GM19023 (cell line): Measurements from ENCODE around the gene HAPLN1.

Source experiments
- ATAC-seq: cut with Tn5 transposase; IDR thresholded peaks from one replicate; pipeline ENCODE4 v1.9.1; 2021; ENCODE audit warnings: mild to moderate bottlenecking, moderate library complexity; ENCODE audit not compliant: unreplicated experiment

HAPLN1 gene

GRCh38 chr5:83645936-83646335 lies 74.7 kb downstream of the HAPLN1 start:
- ATAC-seq = no peak

- ATAC-seq = no peak
Measured at GRCh38 chr5:83644301-83644700, 76.4 kb downstream of the HAPLN1 start.

GRCh38 chr5:83641946-83642345 lies 78.7 kb downstream of the HAPLN1 start:
- ATAC-seq = no peak

DNA sequence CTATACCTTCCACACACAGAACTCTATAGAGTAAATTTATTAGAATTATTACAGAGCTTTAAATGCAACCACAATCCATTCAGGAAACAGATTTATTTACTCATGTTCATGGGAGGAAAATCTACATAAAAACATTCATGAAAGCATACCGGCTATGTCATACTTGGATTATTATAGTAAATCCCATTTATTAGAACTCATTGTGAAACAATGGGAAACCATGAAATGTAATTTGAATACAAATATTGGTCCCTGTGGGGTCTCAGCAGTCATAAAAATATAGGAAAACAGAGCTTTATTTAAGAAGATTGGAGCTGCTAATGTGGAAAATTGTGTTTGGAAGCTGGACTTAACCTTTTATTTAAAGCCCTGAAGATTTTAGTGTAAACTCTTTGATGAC lies 80.7 kb downstream of the HAPLN1 start:
- no peak for ATAC-seq

- no peak for ATAC-seq
Measured at GRCh38 chr5:83636156-83636555, 84.5 kb downstream of the HAPLN1 start.

- no peak for ATAC-seq
Measured at GRCh38 chr5:83633285-83633684, 87.4 kb downstream of the HAPLN1 start.

DNA sequence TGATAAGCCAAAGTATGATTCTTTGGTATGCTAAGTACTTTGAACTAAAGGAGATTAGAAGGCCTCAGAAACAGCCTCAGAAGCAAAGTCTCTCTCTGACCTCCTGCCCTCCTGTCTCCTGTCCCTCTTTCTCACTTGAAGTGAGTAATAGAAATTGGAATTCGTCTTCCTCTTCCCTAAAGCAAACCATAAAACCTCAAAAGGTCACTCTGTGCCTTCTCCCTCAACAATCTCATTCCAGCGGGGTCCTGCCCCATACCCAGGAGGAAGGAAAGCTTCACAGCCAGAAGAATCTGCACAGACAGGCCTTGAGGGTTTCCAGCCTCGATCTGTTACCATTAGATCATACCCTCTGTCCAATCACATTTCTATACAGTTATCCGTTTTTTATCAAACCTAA lies 87.8 kb downstream of the HAPLN1 start:
- ATAC-seq = no peak

- ATAC-seq = no peak
Measured at GRCh38 chr5:83628360-83628759, 92.3 kb downstream of the HAPLN1 start.

DNA sequence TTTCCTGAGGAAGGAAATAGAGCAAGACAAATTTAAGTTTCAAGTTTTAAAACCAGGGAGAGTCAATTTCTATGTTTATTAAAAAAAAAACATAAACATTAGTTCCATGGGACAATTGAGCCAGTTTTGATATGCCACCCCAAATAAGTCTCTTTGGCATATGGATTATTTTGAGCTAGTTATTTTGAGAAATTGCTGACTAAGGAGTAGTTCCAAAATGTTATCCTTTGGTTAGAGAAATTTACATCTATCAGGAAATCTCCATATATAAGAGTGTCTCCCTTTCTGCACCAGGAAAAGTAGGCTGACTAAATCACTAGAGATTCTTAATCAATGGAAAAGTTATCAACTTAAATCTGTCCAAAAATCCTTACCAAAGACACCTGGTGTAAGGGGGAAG lies 105.8 kb downstream of the HAPLN1 start:
- ATAC-seq = no peak

GRCh38 chr5:83608122-83608521 lies 112.5 kb downstream of the HAPLN1 start:
- no peak for ATAC-seq

DNA sequence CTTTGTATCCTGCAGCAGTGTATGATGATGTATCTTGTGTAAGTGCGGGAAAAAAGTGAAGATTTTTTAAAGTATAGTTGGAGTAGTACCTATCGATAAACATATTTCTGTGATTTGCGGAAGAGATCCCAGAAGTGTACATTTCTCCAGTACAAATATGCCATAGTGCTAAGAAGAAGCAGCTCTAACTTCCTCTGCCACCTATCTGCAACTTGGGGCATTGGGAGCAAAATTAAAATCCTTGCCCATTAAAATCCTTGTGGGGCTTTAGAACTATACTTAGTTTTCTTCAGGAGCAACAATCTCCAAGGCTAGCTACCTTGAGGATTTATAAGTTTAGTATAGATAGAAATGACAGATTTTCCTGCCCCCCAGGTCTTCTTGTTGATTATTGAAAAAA lies 125.4 kb downstream of the HAPLN1 start:
- ATAC-seq = no peak

- ATAC-seq = no peak
Measured at GRCh38 chr5:83590966-83591365, 129.7 kb downstream of the HAPLN1 start.

GRCh38 chr5:83589786-83590185 lies 130.9 kb downstream of the HAPLN1 start:
- ATAC-seq = no peak
